Type B pancreatic cell (in vitro differentiated cells): ENCODE results near the gene CD300E. TPM values are rescaled to one million over a fixed set of nuclear protein-coding genes. Genes with fewer than 3 reads are reported as not detected.
"Not testable (repeated sequence)": the region's sequence is repeated elsewhere in the genome, so short reads cannot be mapped to it uniquely, and the experiment has no call there.

Source experiments
- DNase-seq: peaks from one replicate; pipeline ENCODE4 v3.0.0; 2021; ENCODE audit warnings: mixed read lengths; ENCODE audit not compliant: unreplicated experiment; ENCODE audit errors: extremely low spot score
- H3K27ac Mint-ChIP-seq: 2 replicates; pipeline ENCODE4 v1.8.0; 2021; ENCODE audit warnings: mild to moderate bottlenecking, mixed read lengths
- H3K27me3 Mint-ChIP-seq: 2 replicates; pipeline ENCODE4 v1.8.0; 2021; ENCODE audit warnings: mixed read lengths
- H3K36me3 Mint-ChIP-seq: 2 replicates; pipeline ENCODE4 v1.8.0; 2021; ENCODE audit warnings: mixed read lengths
- H3K4me1 Mint-ChIP-seq: one replicate; pipeline ENCODE4 v1.8.0; 2021; ENCODE audit warnings: mixed read lengths; ENCODE audit not compliant: unreplicated experiment
- H3K4me3 Mint-ChIP-seq: 2 replicates; pipeline ENCODE4 v1.8.0; 2021; ENCODE audit warnings: mild to moderate bottlenecking, mixed read lengths
- H3K9me3 Mint-ChIP-seq: 2 replicates; pipeline ENCODE4 v1.8.0; 2021; ENCODE audit warnings: mixed read lengths
- CTCF ChIP-seq: fragments of 200-600 bp; sonication (generic); conservative IDR thresholded peaks from 2 replicates; pipeline ENCODE4 v1.5.0; 2021; ENCODE audit warnings: antibody characterized with exemption, mild to moderate bottlenecking
- total RNA-seq: library from RNA; stranded (reverse); gene quantifications from 2 replicates; pipeline ENCODE4 v1.2.1, GENCODE V29; 2021; ENCODE audit warnings: low replicate concordance

CD300E gene
- total RNA-seq, 1 donor from 2014 or later = not detected

- Mint-ChIP-seq H3K36me3 (no peaks in the 10 kb centered on the region), H3K4me1 (peaks cover 20% of the 10 kb centered on the region), H3K27ac (no peak overlapping the region), H3K4me3 (no peak overlapping the region), H3K27me3 (peaks cover 36% of the 10 kb centered on the region), H3K9me3 (no peaks in the 10 kb centered on the region)
- no peak for TF ChIP-seq CTCF
- DNase-seq = no peak
These were observed 11.9 kb upstream of the CD300E start for GRCh38 chr17:74635418-74635817.

GRCh38 chr17:74633326-74633725, 9.8 kb upstream of the CD300E start:
- no peaks in the 10 kb centered on the region for H3K36me3 Mint-ChIP-seq
- H3K9me3 Mint-ChIP-seq = no peaks in the 10 kb centered on the region
- no peak overlapping the region for H3K4me3 Mint-ChIP-seq
- peaks cover 32% of the 10 kb centered on the region for H3K27me3 Mint-ChIP-seq
- no peak for DNase-seq
- no peak for TF ChIP-seq CTCF
- H3K27ac Mint-ChIP-seq = no peak overlapping the region
- H3K4me1 Mint-ChIP-seq = peaks cover 20% of the 10 kb centered on the region

- Mint-ChIP-seq H3K9me3 (no peaks in the 10 kb centered on the region), H3K27ac (no peak overlapping the region)
These were observed 9.1 kb upstream of the CD300E start for GRCh38 chr17:74632617-74633016.

GRCh38 chr17:74631468-74632450, 8.2 kb upstream of the CD300E start:
- H3K4me1 Mint-ChIP-seq = peaks cover 20% of the 10 kb centered on the region
- TF ChIP-seq CTCF = no peak
- no peaks in the 10 kb centered on the region for H3K36me3 Mint-ChIP-seq
- peak overlapping the region; percentile 26 for H3K4me3 Mint-ChIP-seq
- no peak for DNase-seq
- peaks cover 38% of the 10 kb centered on the region for H3K27me3 Mint-ChIP-seq
- H3K9me3 Mint-ChIP-seq = no peaks in the 10 kb centered on the region
- no peak overlapping the region for H3K27ac Mint-ChIP-seq

More at GRCh38 chr17:74632617-74633016, 9.1 kb upstream of the CD300E start:
- H3K4me3 Mint-ChIP-seq = no peak overlapping the region
- H3K27me3 Mint-ChIP-seq = peaks cover 33% of the 10 kb centered on the region
- TF ChIP-seq CTCF = no peak
- peaks cover 20% of the 10 kb centered on the region for H3K4me1 Mint-ChIP-seq
- DNase-seq = no peak
- H3K36me3 Mint-ChIP-seq = no peaks in the 10 kb centered on the region

- Mint-ChIP-seq H3K4me1 (peaks cover 14% of the 10 kb centered on the region), H3K27me3 (peaks cover 43% of the 10 kb centered on the region)
- H3K4me3 Mint-ChIP-seq, H3K27ac Mint-ChIP-seq, DNase-seq, H3K9me3 Mint-ChIP-seq, H3K36me3 Mint-ChIP-seq: not testable (repeated sequence)
These were observed 6.7 kb upstream of the CD300E start for GRCh38 chr17:74630251-74630650.

GRCh38 chr17:74625661-74626060, 2.1 kb upstream of the CD300E start:
- TF ChIP-seq CTCF = no peak
- Mint-ChIP-seq H3K27ac (no peak overlapping the region), H3K9me3 (no peaks in the 10 kb centered on the region), H3K36me3 (no peaks in the 10 kb centered on the region), H3K27me3 (peaks cover 62% of the 10 kb centered on the region), H3K4me1 (peaks cover 3% of the 10 kb centered on the region), H3K4me3 (no peak overlapping the region)
- DNase-seq = no peak
